HUES6 (cell line): ENCODE measurements around the gene CDK14.
"Not testable (repeated sequence)": the region's sequence is repeated elsewhere in the genome, so short reads cannot be mapped to it uniquely, and the experiment has no call there.

ENCODE experiments used
- H3K27ac ChIP-seq: 2 replicates; pipeline ENCODE4 v1.7.0; 2013; ENCODE audit warnings: low read depth, mild to moderate bottlenecking, low read length, inconsistent platforms
- H3K27me3 ChIP-seq: 2 replicates; pipeline ENCODE4 v1.6.1; 2013; ENCODE audit warnings: low read length; ENCODE audit not compliant: control insufficient read depth, insufficient read depth
- H3K36me3 ChIP-seq: 2 replicates; pipeline ENCODE4 v1.6.1; 2013; ENCODE audit warnings: low read length; ENCODE audit not compliant: control insufficient read depth, insufficient read depth
- H3K4me1 ChIP-seq: 2 replicates; pipeline ENCODE4 v1.6.1; 2013; ENCODE audit warnings: low read length; ENCODE audit not compliant: control insufficient read depth, insufficient read depth
- H3K4me3 ChIP-seq: 2 replicates; pipeline ENCODE4 v1.5.1; 2013; ENCODE audit warnings: low read depth, low read length
- H3K9ac ChIP-seq: one replicate; pipeline ENCODE4 v1.6.1; 2013; ENCODE audit warnings: mild to moderate bottlenecking, low read length
- H3K9me3 ChIP-seq: 2 replicates; pipeline ENCODE4 v1.6.1; 2013; ENCODE audit warnings: low read depth, low read length; ENCODE audit not compliant: control insufficient read depth, insufficient read depth

Gene CDK14

GRCh38 chr7:91151916-91152315 is 555.8 kb downstream of the CDK14 start:
- Histone ChIP-seq H3K4me1 (no peaks in the 10 kb centered on the region), H3K4me3 (no peak overlapping the region), H3K9me3 (no peaks in the 10 kb centered on the region), H3K27ac (no peak overlapping the region), H3K9ac (no peak overlapping the region), H3K36me3 (no peaks in the 10 kb centered on the region), H3K27me3 (no peaks in the 10 kb centered on the region)

- Histone ChIP-seq H3K27me3 (no peaks in the 10 kb centered on the region), H3K36me3 (no peaks in the 10 kb centered on the region), H3K9ac (no peak overlapping the region), H3K4me1 (no peaks in the 10 kb centered on the region), H3K27ac (no peak overlapping the region), H3K9me3 (no peaks in the 10 kb centered on the region), H3K4me3 (no peak overlapping the region)
These were observed 560.4 kb downstream of the CDK14 start for GRCh38 chr7:91156316-91157185.

GRCh38 chr7:91157579-91158320 is 561.6 kb downstream of the CDK14 start:
- Histone ChIP-seq H3K27ac (no peak overlapping the region), H3K4me3 (no peak overlapping the region), H3K4me1 (no peaks in the 10 kb centered on the region), H3K9me3 (no peaks in the 10 kb centered on the region), H3K27me3 (no peaks in the 10 kb centered on the region), H3K36me3 (no peaks in the 10 kb centered on the region), H3K9ac (no peak overlapping the region)

- Histone ChIP-seq H3K4me1 (no peaks in the 10 kb centered on the region), H3K27ac (no peak overlapping the region), H3K36me3 (no peaks in the 10 kb centered on the region)
These were observed 566.3 kb downstream of the CDK14 start for GRCh38 chr7:91162436-91162835.

GRCh38 chr7:91164506-91164905 is 568.4 kb downstream of the CDK14 start:
- Histone ChIP-seq H3K4me1 (peaks cover 3% of the 10 kb centered on the region; the same call in 1 of the 2 replicates), H3K9me3 (no peaks in the 10 kb centered on the region), H3K36me3 (no peaks in the 10 kb centered on the region), H3K9ac (no peak overlapping the region), H3K27me3 (no peaks in the 10 kb centered on the region; the same call in 1 of the 2 replicates), H3K27ac (no peak overlapping the region), H3K4me3 (no peak overlapping the region)

More at GRCh38 chr7:91162436-91162835, 566.3 kb downstream of the CDK14 start:
- no peaks in the 10 kb centered on the region for H3K27me3 ChIP-seq
- H3K9me3 ChIP-seq, result no peaks in the 10 kb centered on the region
- no peak overlapping the region for H3K9ac ChIP-seq
- no peak overlapping the region for H3K4me3 ChIP-seq

- H3K4me3 ChIP-seq, result no peak overlapping the region
- H3K27ac ChIP-seq, result no peak overlapping the region
- no peak overlapping the region for H3K9ac ChIP-seq
These were observed 569.1 kb downstream of the CDK14 start for GRCh38 chr7:91165006-91165845.

GRCh38 chr7:91165846-91166230 is 569.7 kb downstream of the CDK14 start:
- peaks cover 10% of the 10 kb centered on the region for H3K4me1 ChIP-seq
- H3K27me3 ChIP-seq, result no peaks in the 10 kb centered on the region; the same call in 1 of the 2 replicates
- H3K27ac ChIP-seq, result no peak overlapping the region
- H3K36me3 ChIP-seq, result no peaks in the 10 kb centered on the region
- no peak overlapping the region for H3K9ac ChIP-seq
- no peaks in the 10 kb centered on the region for H3K9me3 ChIP-seq
- H3K4me3 ChIP-seq, result no peak overlapping the region

More at GRCh38 chr7:91165006-91165845, 569.1 kb downstream of the CDK14 start:
- H3K9me3 ChIP-seq, result no peaks in the 10 kb centered on the region
- no peaks in the 10 kb centered on the region; the same call in 1 of the 2 replicates for H3K27me3 ChIP-seq
- peaks cover 10% of the 10 kb centered on the region for H3K4me1 ChIP-seq
- H3K36me3 ChIP-seq, result no peaks in the 10 kb centered on the region

GRCh38 chr7:91168871-91169829 is 573.0 kb downstream of the CDK14 start:
- no peaks in the 10 kb centered on the region for H3K36me3 ChIP-seq
- no peak overlapping the region for H3K27ac ChIP-seq
- H3K27me3 ChIP-seq, result no peaks in the 10 kb centered on the region; the same call in 1 of the 2 replicates
- H3K4me3 ChIP-seq, result no peak overlapping the region
- 0 out of 2 replicates have a peak, but pooled peaks cover 5% of the 10 kb centered on the region for H3K9me3 ChIP-seq
- peaks cover 10% of the 10 kb centered on the region for H3K4me1 ChIP-seq
- no peak overlapping the region for H3K9ac ChIP-seq

GRCh38 chr7:91169830-91170191 is 573.7 kb downstream of the CDK14 start:
- Histone ChIP-seq H3K4me3 (no peak overlapping the region), H3K27me3 (no peaks in the 10 kb centered on the region; the same call in 1 of the 2 replicates), H3K36me3 (no peaks in the 10 kb centered on the region), H3K27ac (no peak overlapping the region), H3K9me3 (0 out of 2 replicates have a peak, but pooled peaks cover 5% of the 10 kb centered on the region), H3K9ac (no peak overlapping the region), H3K4me1 (peaks cover 10% of the 10 kb centered on the region)

- H3K27me3 ChIP-seq, H3K4me3 ChIP-seq, H3K9ac ChIP-seq, H3K27ac ChIP-seq, H3K9me3 ChIP-seq, H3K36me3 ChIP-seq: not testable (repeated sequence)
- H3K4me1 ChIP-seq, result peaks cover 10% of the 10 kb centered on the region
These were observed 577.1 kb downstream of the CDK14 start for GRCh38 chr7:91173265-91173664.
